ENCODE data around the gene CDH4.
"Not testable (repeated sequence)": the region's sequence is repeated elsewhere in the genome, so short reads cannot be mapped to it uniquely, and the experiment has no call there.

CDH4 gene

GRCh38 chr20:61253640-61254511 lies 1.8 kb downstream of the CDH4 start:
- DNase-seq = peak in 7 of 56 donors; percentile 14 to 63 (median 30)

- DNase-seq = no peak
Measured at GRCh38 chr20:61254881-61255626, 3.0 kb downstream of the CDH4 start.

GRCh38 chr20:61256365-61256764 lies 4.3 kb downstream of the CDH4 start:
- DNase-seq = no peak

DNA sequence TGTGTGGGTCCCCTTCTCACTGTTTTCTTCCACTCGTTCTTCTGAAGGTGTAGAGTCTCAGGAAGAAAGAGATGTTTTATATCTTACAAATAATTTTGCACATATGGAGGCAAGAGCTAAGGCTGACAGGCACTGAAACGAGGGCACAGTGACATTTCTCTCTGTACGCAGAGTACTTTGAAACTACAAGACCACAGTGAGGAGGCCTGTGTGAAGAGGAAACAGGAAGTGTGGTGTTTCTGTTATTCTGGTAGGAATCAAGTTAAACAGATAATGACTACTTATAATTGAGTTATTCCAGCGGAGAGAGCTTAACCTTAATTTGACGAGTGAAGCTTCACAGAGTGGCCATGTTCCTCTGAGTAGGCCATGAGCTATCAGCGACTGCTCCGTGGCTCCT lies 4.8 kb downstream of the CDH4 start:
- DNase-seq = no peak

DNA sequence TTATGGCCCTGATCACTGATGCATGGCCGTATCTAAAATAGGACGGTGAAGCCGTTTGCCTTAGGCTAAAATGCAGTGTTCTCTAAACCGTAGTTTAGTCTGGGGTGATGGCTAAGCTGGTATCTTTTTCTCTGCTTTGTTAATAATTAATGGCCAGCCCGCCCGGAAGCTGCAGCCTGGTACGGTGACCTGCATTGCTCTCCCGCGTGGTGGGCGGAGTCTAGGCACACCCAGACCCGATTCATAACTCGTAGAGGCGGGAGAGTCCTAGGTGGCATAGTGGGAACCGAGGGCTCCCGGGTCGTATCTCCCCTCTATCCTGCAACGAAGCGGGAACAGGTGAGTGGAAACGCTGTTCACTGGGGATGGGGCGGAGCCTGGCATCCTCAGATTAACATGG lies 5.5 kb downstream of the CDH4 start:
- DNase-seq = no peak

GRCh38 chr20:61259741-61260140 lies 7.7 kb downstream of the CDH4 start:
- DNase-seq = no peak

GRCh38 chr20:61260905-61261304 lies 8.8 kb downstream of the CDH4 start:
- no peak for DNase-seq

GRCh38 chr20:61262036-61262435 lies 10.0 kb downstream of the CDH4 start:
- peak in 3 of 56 donors; percentile 25 to 46 (median 30) for DNase-seq

GRCh38 chr20:61262514-61262913 lies 10.5 kb downstream of the CDH4 start:
- DNase-seq = no peak

DNA sequence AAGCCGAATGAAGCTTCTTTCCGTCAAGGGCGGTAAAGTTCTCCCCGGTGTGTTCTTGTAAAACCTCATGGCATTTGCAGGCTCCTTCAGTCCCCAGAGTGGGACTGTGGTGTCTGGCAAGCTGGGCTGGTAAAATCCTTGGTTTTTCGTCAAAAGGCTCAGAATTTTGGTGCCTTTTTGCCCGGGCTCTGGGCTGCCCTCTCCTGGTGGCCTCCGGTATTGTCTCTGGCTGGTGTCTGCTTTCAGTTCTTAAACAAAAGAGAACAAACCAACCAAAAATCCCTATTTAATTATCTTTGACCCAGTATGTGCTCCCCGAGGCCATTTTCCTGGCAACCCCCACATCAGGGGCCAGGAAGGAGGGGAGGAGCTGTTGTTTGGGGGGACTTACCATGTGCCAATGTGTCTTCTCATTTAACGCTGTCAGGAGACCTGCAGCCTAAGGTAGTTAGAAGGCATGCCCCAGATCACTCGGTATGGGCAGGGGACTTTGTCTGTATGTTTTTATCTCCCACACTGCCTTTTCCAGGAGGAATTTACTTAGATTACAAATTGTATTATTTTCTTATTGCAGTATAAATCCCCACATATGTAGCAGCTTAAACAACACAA lies 11.1 kb downstream of the CDH4 start:
- DNase-seq = peak in 16 of 56 donors; percentile 7 to 46 (median 16)

GRCh38 chr20:61263938-61264337 lies 11.9 kb downstream of the CDH4 start:
- no peak for DNase-seq

- no peak for DNase-seq
Measured at GRCh38 chr20:61267241-61267640, 15.2 kb downstream of the CDH4 start.

- no peak for DNase-seq
Measured at GRCh38 chr20:61268024-61268423, 16.0 kb downstream of the CDH4 start.

GRCh38 chr20:61271312-61272231 lies 19.5 kb downstream of the CDH4 start:
- peak in 45 of 56 donors; percentile 14 to 76 (median 56) for DNase-seq

DNA sequence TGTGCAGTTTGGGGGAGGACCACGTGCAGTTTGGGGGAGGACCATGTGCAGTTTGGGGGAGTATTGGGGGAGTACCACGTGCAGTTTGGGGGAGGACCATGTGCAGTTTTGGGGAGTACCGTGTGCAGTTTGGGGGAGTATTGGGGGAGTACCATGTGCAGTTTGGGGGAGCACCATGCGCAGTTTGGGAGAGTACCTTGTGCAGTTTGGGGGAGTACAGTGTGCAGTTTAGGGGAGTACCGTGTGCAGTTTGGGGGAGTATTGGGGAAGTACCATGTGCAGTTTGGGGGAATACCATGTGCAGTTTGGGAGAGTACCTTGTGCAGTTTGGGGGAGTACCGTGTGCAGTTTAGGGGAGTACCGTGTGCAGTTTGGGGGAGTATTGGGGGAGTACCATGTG lies 21.0 kb downstream of the CDH4 start:
- DNase-seq = not testable (repeated sequence)

DNA sequence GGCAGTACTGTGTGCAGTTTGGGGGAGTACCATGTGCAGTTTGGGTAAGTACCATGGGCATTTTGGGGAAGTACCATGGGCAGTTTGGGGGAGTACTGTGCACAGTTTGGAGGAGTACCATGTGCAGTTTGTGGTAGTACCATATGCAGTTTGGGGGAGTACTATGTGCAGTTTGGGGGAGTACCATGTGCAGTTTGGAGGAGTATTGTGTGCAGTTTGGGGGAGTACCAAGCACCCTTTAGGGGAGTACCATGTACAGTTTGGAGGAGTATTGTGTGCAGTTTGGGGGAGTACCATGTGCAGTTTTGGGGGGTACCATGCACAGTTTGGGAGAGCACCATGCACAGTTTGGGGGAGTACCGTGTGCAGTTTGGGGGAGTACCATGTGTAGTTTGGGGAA lies 21.6 kb downstream of the CDH4 start:
- not testable (repeated sequence) for DNase-seq

DNA sequence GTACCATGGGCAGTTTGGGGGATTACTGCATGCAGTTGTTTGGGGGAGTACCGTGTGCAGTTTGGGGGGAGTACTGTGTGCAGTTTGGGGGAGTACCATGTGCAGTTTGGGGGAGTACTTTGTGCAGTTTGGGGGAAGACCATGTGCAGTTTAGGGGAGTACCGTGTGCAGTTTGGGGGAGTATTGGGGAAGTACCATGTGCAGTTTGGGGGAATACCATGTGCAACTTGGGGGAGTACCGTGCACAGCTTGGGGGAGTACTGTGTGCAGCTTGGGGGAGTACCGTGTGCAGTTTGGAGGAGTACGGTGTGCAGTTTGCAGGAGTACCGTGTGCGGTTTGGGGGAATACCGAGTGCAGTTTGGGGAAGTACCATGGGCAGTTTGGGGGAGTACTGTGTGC lies 22.3 kb downstream of the CDH4 start:
- no peak for DNase-seq

- no peak for DNase-seq
Measured at GRCh38 chr20:61278296-61278695, 26.2 kb downstream of the CDH4 start.

- DNase-seq = peak in 1 of 56 donors; percentile 29
Measured at GRCh38 chr20:61279621-61280150, 27.6 kb downstream of the CDH4 start.

DNA sequence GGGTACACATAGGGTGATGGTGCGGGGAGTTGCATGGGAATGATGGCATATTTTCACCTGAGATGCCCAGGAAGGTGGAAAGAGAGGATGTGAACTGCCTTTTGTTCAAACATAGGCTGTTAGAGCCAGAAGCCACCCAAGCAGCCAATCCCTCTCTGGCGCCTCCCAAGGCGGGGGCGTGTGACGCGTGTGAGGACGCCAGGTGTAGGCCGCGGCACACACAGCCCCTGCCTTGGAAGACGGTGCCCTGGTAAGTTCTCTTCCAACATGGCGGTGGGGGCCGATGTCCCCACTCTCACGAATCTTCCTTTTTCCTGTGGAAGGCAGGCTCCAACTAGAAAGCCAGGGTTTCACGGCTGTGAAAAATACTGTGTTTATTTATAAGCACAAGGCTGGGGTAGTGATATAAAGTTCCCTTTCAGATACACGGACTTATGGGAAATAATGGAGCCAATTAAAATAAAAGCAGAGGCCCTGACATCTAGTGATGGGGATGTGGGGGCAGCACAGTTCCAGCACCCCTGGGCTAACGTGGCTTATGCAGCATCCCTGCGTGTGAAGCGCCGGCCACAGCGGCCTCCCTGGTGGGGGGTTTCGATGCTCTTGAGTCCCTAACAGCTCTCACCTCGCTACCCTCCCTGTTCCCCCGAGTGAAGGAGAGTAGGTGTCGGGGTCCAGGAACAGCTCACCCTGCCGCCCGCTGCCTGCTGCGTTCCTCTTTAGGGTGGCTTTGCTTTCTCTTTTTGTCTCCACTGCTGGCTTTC lies 28.3 kb downstream of the CDH4 start:
- peak in 7 of 56 donors; percentile 5 to 29 (median 18) for DNase-seq

Data from amygdala (tissue), 56 donors.